Activated CD4-positive, alpha-beta T cell treated with anti-CD3 and anti-CD28 coated beads, Interleukin-2, amount 10 ng/mL, durations not matched to agents 7 days and 5 days (primary cell): ENCODE measurements around the gene MPI. TPM values are rescaled to one million over a fixed set of nuclear protein-coding genes. Genes with fewer than 3 reads are reported as not detected.

ENCODE experiments used
- microRNA-seq: library from miRNA; unstranded; fragments of <30 nt; microRNA quantifications from one replicate; pipeline ENCODE4 v1.2.0, GENCODE V29; 2021; ENCODE audit warnings: borderline microRNAs expressed, borderline replicate concordance
- total RNA-seq, 2 experiments: library from RNA; stranded (reverse); gene quantifications; one replicate each; pipeline ENCODE4 v1.2.3, GENCODE V29; 2021

MPI gene
- total RNA-seq, 2 experiments from 2014 or later: 58.1 to 64.1 TPM

Small RNA genes within 50 kb of the gene (microRNA-seq; reads per million reads assigned to microRNA genes)
- 1.3 reads per million for gene MIR6882

Other genes with a start within 250 kb of the MPI start
- gene EDC3, start 194.0 kb upstream of the MPI start, total RNA-seq: 10 to 100 TPM; 34.9 to 41.1 TPM
- 1 to 10 TPM; 2.2 to 2.9 TPM for gene CYP1A1, start 164.5 kb upstream of the MPI start, total RNA-seq
- not detected for gene CYP1A2, start 141.2 kb upstream of the MPI start, total RNA-seq
- 100 to 1,000 TPM; 315 to 348 TPM for gene CSK, start 108.0 kb upstream of the MPI start, total RNA-seq
- under 1 TPM; 0.87 to 0.92 TPM for gene LMAN1L, start 77.2 kb upstream of the MPI start, total RNA-seq
- under 1 TPM; 0.12 to 0.19 TPM for gene CPLX3, start 63.4 kb upstream of the MPI start, total RNA-seq
- gene ULK3, start 46.9 kb upstream of the MPI start, total RNA-seq: 10 to 100 TPM; 56.6 to 66.4 TPM
- 100 to 1,000 TPM; 126 to 128 TPM for gene SCAMP2, start 16.7 kb upstream of the MPI start, total RNA-seq
- 10 to 100 TPM; 65.8 to 68.2 TPM for gene FAM219B, start 16.8 kb downstream of the MPI start, total RNA-seq
- gene COX5A, start 48.0 kb downstream of the MPI start, total RNA-seq: 100 to 1,000 TPM; 236 to 239 TPM
- gene RPP25, start 66.7 kb downstream of the MPI start, total RNA-seq: 1 to 10 TPM; 6.4 TPM
- gene SCAMP5, start 105.5 kb downstream of the MPI start, total RNA-seq: 1 to 10 TPM; 2.0 to 3.0 TPM
- 10 to 100 TPM; 19.6 to 20.7 TPM for gene PPCDC, start 133.5 kb downstream of the MPI start, total RNA-seq